ENCODE measurements around the gene DENND4C.
"Not testable (repeated sequence)": the region's sequence is repeated elsewhere in the genome, so short reads cannot be mapped to it uniquely, and the experiment has no call there.

Gene DENND4C

GRCh38 chr9:19229595-19230354, 718 bp upstream of the DENND4C start:
- peak; percentile 90 for DNase-seq

- peak; percentile 52 for DNase-seq
Observed at GRCh38 chr9:19231126-19231903, 822 bp downstream of the DENND4C start.

DNA sequence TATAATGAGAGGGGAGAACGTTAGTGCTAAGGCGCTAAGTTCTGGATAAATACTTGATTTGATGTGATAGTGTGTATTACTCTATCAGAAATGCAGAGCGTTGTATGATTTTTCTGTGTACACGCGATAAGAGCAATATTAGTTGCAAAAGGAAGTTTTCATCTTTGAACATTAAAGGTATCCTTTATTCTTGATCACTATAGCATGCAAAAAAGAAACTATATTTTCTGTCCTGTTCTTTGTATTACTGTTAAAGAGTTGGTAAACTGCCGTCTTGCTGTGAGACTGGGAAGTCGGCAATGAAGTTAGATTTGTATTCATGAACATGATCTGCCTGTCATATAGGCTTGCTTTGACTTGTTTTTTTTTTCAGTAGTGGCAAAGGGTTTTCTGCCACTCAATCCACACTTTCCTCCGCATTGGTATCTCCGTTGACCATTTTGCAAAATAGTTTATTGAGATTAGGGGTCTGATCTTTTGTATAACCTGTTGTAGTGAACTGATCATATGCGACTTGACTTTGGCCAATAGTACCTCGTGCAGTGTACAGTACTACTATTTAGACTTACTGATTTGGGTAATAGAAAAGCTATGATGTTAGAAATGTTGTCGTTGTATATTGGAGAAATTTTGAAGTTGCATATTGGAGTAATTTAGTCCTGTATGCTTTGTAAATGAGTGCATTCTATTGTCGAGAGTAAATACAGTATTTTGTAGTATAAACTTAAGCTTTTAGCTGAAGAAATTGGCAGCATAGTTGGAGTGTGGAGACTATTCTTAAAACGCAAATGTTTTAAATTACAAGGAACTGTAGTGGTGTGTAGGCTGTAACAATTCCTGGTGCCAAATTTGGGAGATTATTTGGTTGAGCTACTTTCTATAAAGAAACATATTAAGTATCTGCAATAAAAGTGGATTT, 1.7 kb downstream of the DENND4C start:
- peak; percentile 17 for DNase-seq

- no peak for DNase-seq
Observed at GRCh38 chr9:19232823-19233194, 2.3 kb downstream of the DENND4C start.

GRCh38 chr9:19233344-19233743, 2.9 kb downstream of the DENND4C start:
- DNase-seq: no peak

GRCh38 chr9:19239955-19240354, 9.5 kb downstream of the DENND4C start:
- DNase-seq: no peak

- DNase-seq: no peak
Observed at GRCh38 chr9:19241728-19242127, 11.2 kb downstream of the DENND4C start.

- DNase-seq: no peak
Observed at GRCh38 chr9:19243366-19244033, 13.0 kb downstream of the DENND4C start.

DNA sequence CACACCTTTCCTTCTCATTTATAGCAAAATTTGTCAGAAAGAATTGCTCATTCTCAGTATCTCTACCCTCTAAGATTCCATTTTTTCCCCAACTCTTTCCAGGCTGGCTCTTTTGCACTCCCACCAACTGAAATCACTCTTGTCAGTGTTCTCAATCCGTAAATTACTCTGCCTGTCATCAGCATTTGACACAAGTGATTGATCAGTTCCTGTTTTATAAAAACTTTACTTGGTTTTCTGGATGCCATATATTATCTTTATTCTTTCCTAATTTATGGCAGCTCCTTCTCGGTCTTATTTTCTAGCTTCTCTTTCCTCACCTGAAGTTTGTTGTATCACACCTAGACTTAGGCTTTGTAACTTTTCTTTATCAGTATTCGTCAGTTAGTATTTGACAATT, 16.4 kb downstream of the DENND4C start:
- no peak for DNase-seq

GRCh38 chr9:19247420-19247819, 16.9 kb downstream of the DENND4C start:
- DNase-seq: no peak

DNA sequence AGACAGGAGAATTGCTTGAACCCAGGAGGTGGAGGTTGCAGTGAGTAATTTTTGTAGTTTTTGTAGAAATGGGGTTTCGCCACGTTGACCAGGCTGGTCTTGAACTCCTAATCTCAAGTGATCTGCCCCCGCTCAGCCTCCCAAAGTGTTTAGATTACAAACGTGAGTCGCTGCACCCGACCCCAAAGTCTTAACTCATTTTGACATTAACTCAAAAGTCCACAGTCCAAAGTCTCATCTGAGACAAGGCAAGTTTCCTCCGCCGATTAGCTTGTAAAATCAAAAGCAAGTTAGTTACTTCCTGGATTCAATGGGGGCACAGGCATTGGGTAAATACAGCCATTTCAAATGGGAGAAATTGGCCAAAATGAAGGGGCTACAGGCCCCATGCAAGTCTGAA, 19.9 kb downstream of the DENND4C start:
- DNase-seq: not testable (repeated sequence)

DNA sequence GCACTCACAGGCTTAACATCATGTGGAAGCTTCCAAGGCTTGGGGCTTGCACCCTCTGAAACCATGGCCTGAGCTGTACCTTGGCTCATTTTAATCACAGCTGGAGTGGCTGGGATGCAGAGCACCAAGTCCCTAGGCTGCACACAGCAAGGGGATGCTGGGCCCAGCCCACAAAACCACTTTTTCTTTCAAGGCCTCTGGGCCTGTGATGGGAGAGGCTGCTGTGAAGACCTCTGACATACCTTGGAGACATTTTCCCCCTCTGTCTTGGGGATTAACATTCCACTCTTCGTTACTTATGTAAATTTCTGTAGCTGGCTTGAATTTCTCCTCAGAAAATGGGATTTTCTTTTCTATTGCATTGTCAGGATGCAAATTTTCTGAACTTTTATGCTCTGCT, 20.7 kb downstream of the DENND4C start:
- not testable (repeated sequence) for DNase-seq

- not testable (repeated sequence) for DNase-seq
Observed at GRCh38 chr9:19251622-19252021, 21.1 kb downstream of the DENND4C start.

GRCh38 chr9:19252174-19252884, 21.8 kb downstream of the DENND4C start:
- DNase-seq: no peak

GRCh38 chr9:19252885-19253219, 22.4 kb downstream of the DENND4C start:
- no peak for DNase-seq

GRCh38 chr9:19255112-19255511, 24.6 kb downstream of the DENND4C start:
- no peak for DNase-seq

- no peak for DNase-seq
Observed at GRCh38 chr9:19255821-19256220, 25.3 kb downstream of the DENND4C start.

- not testable (repeated sequence) for DNase-seq
Observed at GRCh38 chr9:19259665-19260255, 29.3 kb downstream of the DENND4C start.

DNA sequence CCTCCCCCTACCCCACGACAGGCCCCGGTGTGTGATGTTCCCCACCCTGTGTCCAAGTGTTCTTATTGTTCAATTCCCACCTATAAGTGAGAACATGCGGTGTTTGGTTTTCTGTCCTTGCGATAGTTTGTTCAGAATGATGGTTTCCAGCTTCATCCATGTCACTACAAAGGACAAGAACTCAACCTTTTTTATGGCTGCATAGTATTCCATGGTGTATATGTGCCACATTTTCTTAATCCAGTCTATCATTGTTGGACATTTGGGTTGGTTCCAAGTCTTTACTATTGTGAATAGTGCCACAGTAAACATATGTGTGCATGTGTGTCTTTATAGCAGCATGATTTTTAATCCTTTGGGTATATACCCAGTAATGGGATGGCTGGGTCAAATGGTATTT, 35.1 kb downstream of the DENND4C start:
- not testable (repeated sequence) for DNase-seq

DNA sequence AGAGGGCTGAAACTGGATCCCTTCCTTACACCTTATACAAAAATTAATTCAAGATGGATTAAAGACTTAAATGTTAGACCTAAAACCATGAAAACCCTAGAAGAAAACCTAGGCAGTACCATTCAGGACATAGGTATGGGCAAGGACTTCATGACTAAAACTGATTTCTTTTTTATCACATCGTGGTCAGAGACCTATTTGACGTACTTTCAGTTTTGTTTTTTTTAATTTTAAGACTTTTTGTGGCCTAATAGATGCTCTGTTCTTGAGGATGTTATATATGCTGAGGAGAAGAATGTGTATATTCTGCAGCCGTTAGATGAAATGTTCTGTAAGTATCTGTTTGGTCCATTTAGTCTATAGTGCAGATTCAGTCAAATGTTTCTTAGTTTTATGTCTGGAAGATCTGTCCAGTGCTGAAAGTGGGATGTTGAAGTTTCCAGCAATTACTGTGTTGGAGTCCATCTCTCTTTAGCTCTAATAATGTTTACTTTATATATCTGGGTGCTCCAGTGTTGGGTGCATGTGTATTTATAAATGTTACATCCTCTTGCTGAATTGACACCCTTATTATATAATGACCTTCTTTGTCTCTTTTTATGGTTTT, 36.4 kb downstream of the DENND4C start:
- not testable (repeated sequence) for DNase-seq

- no peak for DNase-seq
Observed at GRCh38 chr9:19269582-19269981, 39.1 kb downstream of the DENND4C start.
